HG03175 (cell line): Measurements from ENCODE around the gene MORN5.
A peak's percentile ranks its signal among the peaks of the same experiment; 100 is the strongest.

ENCODE experiments used
- ATAC-seq: cut with Tn5 transposase; IDR thresholded peaks from one replicate; pipeline ENCODE4 v1.9.1; 2021; ENCODE audit warnings: mild to moderate bottlenecking, moderate library complexity; ENCODE audit not compliant: unreplicated experiment

MORN5 gene

GRCh38 chr9:122188369-122188768 is 28.7 kb downstream of the MORN5 start:
- no peak for ATAC-seq

- ATAC-seq, result no peak
Observed at GRCh38 chr9:122190597-122191381, 31.1 kb downstream of the MORN5 start.

- no peak for ATAC-seq
Observed at GRCh38 chr9:122191584-122191983, 31.9 kb downstream of the MORN5 start.

- ATAC-seq, result no peak
Observed at GRCh38 chr9:122192261-122192875, 32.7 kb downstream of the MORN5 start.

- no peak for ATAC-seq
Observed at GRCh38 chr9:122192914-122193525, 33.3 kb downstream of the MORN5 start.

- ATAC-seq, result no peak
Observed at GRCh38 chr9:122193651-122194050, 33.9 kb downstream of the MORN5 start.

GRCh38 chr9:122195875-122196274 is 36.2 kb downstream of the MORN5 start:
- no peak for ATAC-seq

- peak; percentile 62 for ATAC-seq
Observed at GRCh38 chr9:122197426-122197825, 37.7 kb downstream of the MORN5 start.

- no peak for ATAC-seq
Observed at GRCh38 chr9:122197882-122198281, 38.2 kb downstream of the MORN5 start.

GRCh38 chr9:122200960-122201595 is 41.4 kb downstream of the MORN5 start:
- no peak for ATAC-seq

GRCh38 chr9:122201641-122202040 is 41.9 kb downstream of the MORN5 start:
- no peak for ATAC-seq

- no peak for ATAC-seq
Observed at GRCh38 chr9:122202111-122202510, 42.4 kb downstream of the MORN5 start.

- ATAC-seq, result no peak
Observed at GRCh38 chr9:122204055-122204454, 44.3 kb downstream of the MORN5 start.

GRCh38 chr9:122204491-122204890 is 44.8 kb downstream of the MORN5 start:
- no peak for ATAC-seq

- no peak for ATAC-seq
Observed at GRCh38 chr9:122205176-122205575, 45.5 kb downstream of the MORN5 start.

- ATAC-seq, result no peak
Observed at GRCh38 chr9:122206118-122207046, 46.7 kb downstream of the MORN5 start.

GRCh38 chr9:122207096-122207495 is 47.4 kb downstream of the MORN5 start:
- no peak for ATAC-seq

- ATAC-seq, result no peak
Observed at GRCh38 chr9:122209451-122209850, 49.7 kb downstream of the MORN5 start.

GRCh38 chr9:122212473-122213004 is 52.8 kb downstream of the MORN5 start:
- no peak for ATAC-seq

GRCh38 chr9:122213102-122213588 is 53.4 kb downstream of the MORN5 start:
- no peak for ATAC-seq
